GM19193 (cell line): Measurements from ENCODE around the gene TSPAN6.

Experiments used
- POLR2A ChIP-seq: IDR thresholded peaks from 4 replicates; pipeline ENCODE4 v1.6.1; 2011; ENCODE audit not compliant: insufficient read depth, insufficient read length; ENCODE audit errors: extremely low read depth

TSPAN6 gene

GRCh38 chrX:100623001-100623400 lies 13.6 kb downstream of the TSPAN6 start:
- no peak for TF ChIP-seq POLR2A

GRCh38 chrX:100615005-100615404 lies 21.6 kb downstream of the TSPAN6 start:
- no peak for TF ChIP-seq POLR2A

GRCh38 chrX:100611951-100612350 lies 24.7 kb downstream of the TSPAN6 start:
- TF ChIP-seq POLR2A, result no peak

- no peak for TF ChIP-seq POLR2A
These were observed 27.0 kb downstream of the TSPAN6 start for GRCh38 chrX:100609591-100609990.

- TF ChIP-seq POLR2A, result no peak
These were observed 29.9 kb downstream of the TSPAN6 start for GRCh38 chrX:100606753-100607152.

GRCh38 chrX:100600758-100601157 lies 35.8 kb downstream of the TSPAN6 start:
- no peak for TF ChIP-seq POLR2A

- TF ChIP-seq POLR2A, result no peak
These were observed 36.3 kb downstream of the TSPAN6 start for GRCh38 chrX:100600340-100600739.

- TF ChIP-seq POLR2A, result no peak
These were observed 37.1 kb downstream of the TSPAN6 start for GRCh38 chrX:100599456-100599855.

- no peak for TF ChIP-seq POLR2A
These were observed 40.0 kb downstream of the TSPAN6 start for GRCh38 chrX:100596601-100597000.

- no peak for TF ChIP-seq POLR2A
These were observed 43.0 kb downstream of the TSPAN6 start for GRCh38 chrX:100593581-100593980.

- TF ChIP-seq POLR2A, result no peak
These were observed 43.5 kb downstream of the TSPAN6 start for GRCh38 chrX:100593126-100593525.

- no peak for TF ChIP-seq POLR2A
These were observed 45.2 kb downstream of the TSPAN6 start for GRCh38 chrX:100591256-100592051.

- no peak for TF ChIP-seq POLR2A
These were observed 48.7 kb downstream of the TSPAN6 start for GRCh38 chrX:100587861-100588260.

GRCh38 chrX:100586747-100587146 lies 49.9 kb downstream of the TSPAN6 start:
- TF ChIP-seq POLR2A, result no peak

- no peak for TF ChIP-seq POLR2A
These were observed 52.0 kb downstream of the TSPAN6 start, which contains the start of gene TNMD for GRCh38 chrX:100584611-100585010. Gene TNMD (plus strand): TSS chrX:100584936. CDS start chrX:100585019, 83 bp downstream.
